Spleen (tissue), 7 donors: ENCODE measurements around the gene CYP11A1.

Experiments
- CTCF ChIP-seq, 11 experiments: fragments of 200-600 bp in 7 of 11; fragments of 450-650 bp in 4 of 11; sonication (generic) in 4 of 11; IDR thresholded peaks in 8 of 11; conservative IDR thresholded peaks in 3 of 11; 1 replicate in 7 of 11; 2 replicates in 4 of 11; pipeline versions ENCODE4 v1.4.0 to v1.8.0; 2016 to 2021; ENCODE audit warnings: antibody characterized with exemption in 11 of 11, inconsistent platforms in 4 of 11, mild to moderate bottlenecking in 1 of 11
- POLR2AphosphoS5 ChIP-seq, 3 donors: sonication (generic); formaldehyde crosslinking; IDR thresholded peaks; one replicate each; pipeline ENCODE4 v1.5.1; 2017; ENCODE audit warnings: antibody characterized with exemption in 3 of 3
- donor health status: DM: no; HTN: no; CAD: no; lungs with moderate emphysema.
- donor health status: DM: no; HTN: no; CAD: no.
- donor health status: DM: no; HTN: no; CAD: no.

GRCh38 chr15:74383695-74384565, 16.5 kb upstream of the CYP11A1 start:
- TF ChIP-seq CTCF (IDR thresholded peaks at IDR 0.05 in 8 of 11, conservative IDR thresholded peaks at IDR 0.05 in 3 of 11) (no peak), POLR2AphosphoS5 (IDR thresholded peaks at IDR 0.05) (peak in 2 of 3 donors; percentile 27 to 63)
